H1 (cell line): ENCODE measurements around the gene OSGEP. TPM values are rescaled to one million over a fixed set of nuclear protein-coding genes. Genes with fewer than 3 reads are reported as not detected.
"Not testable (repeated sequence)": the region's sequence is repeated elsewhere in the genome, so short reads cannot be mapped to it uniquely, and the experiment has no call there.

Experiments used
- CTCF ChIA-PET: fragments of 300-600 bp; sonication (Branson Sonifier 250); formaldehyde crosslinking; loops from one replicate; lab custom pipeline; 2021; ENCODE audit not compliant: partially characterized antibody; lab: Charles Lee
- POLR2A ChIA-PET: fragments of 300-600 bp; sonication (Branson Sonifier 250); formaldehyde crosslinking; loops from one replicate; lab custom pipeline; 2021; ENCODE audit warnings: inconsistent platforms; ENCODE audit not compliant: partially characterized antibody; lab: Charles Lee
- DNase-seq, 2 experiments: peaks; one replicate each; pipeline versions ENCODE4 v3.0.0 to v3.0.0-alpha.2; 2010 to 2022; ENCODE audit warnings: low spot score in 2 of 2, low read depth in 1 of 2, mixed read lengths in 1 of 2
- FAIRE-seq: peaks from 2 replicates; lab custom pipeline; 2011; peaks lifted over from hg19 to GRCh38; lab: Jason Lieb, UNC
- H2AFZ ChIP-seq: 2 replicates; pipeline ENCODE4 v1.8.1; 2012; ENCODE audit warnings: low read length, inconsistent platforms
- H2AK5ac ChIP-seq: 2 replicates; pipeline ENCODE4 v1.6.1; 2013; ENCODE audit warnings: low read depth, low read length
- H2BK120ac ChIP-seq: replicated peaks from 2 replicates; pipeline ENCODE3; 2013; ENCODE audit warnings: low read depth, low read length, inconsistent platforms
- H2BK12ac ChIP-seq: 2 replicates; pipeline ENCODE4 v1.6.1; 2013; ENCODE audit warnings: low read depth, low read length
- H2BK15ac ChIP-seq: 2 replicates; pipeline ENCODE4 v1.6.1; 2013; ENCODE audit warnings: low read length
- H2BK20ac ChIP-seq: 2 replicates; pipeline ENCODE4 v1.6.1; 2013; ENCODE audit warnings: low read length
- H2BK5ac ChIP-seq: 2 replicates; pipeline ENCODE4 v1.6.1; 2013; ENCODE audit warnings: low read depth, low read length
- H3K14ac ChIP-seq: 2 replicates; pipeline ENCODE4 v1.6.1; 2013; ENCODE audit warnings: inconsistent platforms; ENCODE audit not compliant: insufficient read length
- H3K18ac ChIP-seq: 2 replicates; pipeline ENCODE4 v1.6.1; 2013; ENCODE audit warnings: low read length; ENCODE audit errors: extremely low read depth
- H3K23ac ChIP-seq: 2 replicates; pipeline ENCODE4 v1.6.1; 2013; ENCODE audit warnings: inconsistent platforms; ENCODE audit not compliant: insufficient read length
- H3K23me2 ChIP-seq: 2 replicates; pipeline ENCODE4 v1.6.1; 2013; ENCODE audit warnings: low read depth, low read length
- H3K27ac ChIP-seq: 2 replicates; pipeline ENCODE4 v1.6.1; 2011; ENCODE audit warnings: low read depth, low read length, inconsistent platforms
- H3K27me3 ChIP-seq, 4 experiments: replicated peaks in 1 of 4; 1 replicate in 1 of 4; 2 replicates in 3 of 4; pipeline versions ENCODE4 v1.6.1 to v1.8.1; 2011 to 2013; ENCODE audit warnings: low read length in 3 of 4, mild to moderate bottlenecking in 3 of 4, inconsistent platforms in 2 of 4, mixed read lengths in 2 of 4, moderate library complexity in 1 of 4; ENCODE audit not compliant: control insufficient read depth in 3 of 4, insufficient read depth in 3 of 4; ENCODE audit errors: extremely low read depth in 1 of 4
- H3K36me3 ChIP-seq, 4 experiments: 2 replicates each; pipeline versions ENCODE4 v1.6.1 to v1.8.1; 2011 to 2013; ENCODE audit warnings: mild to moderate bottlenecking in 4 of 4, low read length in 3 of 4, moderate library complexity in 2 of 4, control low read depth in 1 of 4, inconsistent platforms in 1 of 4; ENCODE audit not compliant: insufficient read depth in 4 of 4, control insufficient read depth in 2 of 4
- H3K4ac ChIP-seq: replicated peaks from 2 replicates; pipeline ENCODE3; 2013; ENCODE audit warnings: low read length, low read depth, mixed read lengths, inconsistent platforms; ENCODE audit not compliant: insufficient read length
- H3K4me1 ChIP-seq, 4 experiments: replicated peaks in 1 of 4; 1 replicate in 1 of 4; 2 replicates in 3 of 4; pipeline versions ENCODE4 v1.6.1 to v1.8.1; 2011 to 2013; ENCODE audit warnings: low read length in 3 of 4, inconsistent platforms in 2 of 4, mixed read lengths in 1 of 4; ENCODE audit not compliant: insufficient read depth in 4 of 4, control insufficient read depth in 3 of 4
- H3K4me2 ChIP-seq, 2 experiments: 2 replicates each; pipeline versions ENCODE4 v1.6.1 to v1.8.1; 2011 to 2013; ENCODE audit warnings: low read depth in 2 of 2, low read length in 2 of 2, control low read depth in 1 of 2, inconsistent platforms in 1 of 2, mild to moderate bottlenecking in 1 of 2; ENCODE audit not compliant: insufficient read depth in 1 of 2
- H3K4me3 ChIP-seq, 4 experiments: fragments of 200-600, 300-600 bp in 1 of 4; sonication (generic), shearing (Covaris generic), sonication (Bioruptor Twin) in 1 of 4; 2 replicates each; pipeline versions ENCODE4 v1.5.1 to v1.8.1; 2011 to 2016; ENCODE audit warnings: low read length in 4 of 4, low read depth in 3 of 4, control low read depth in 2 of 4, inconsistent platforms in 2 of 4, mild to moderate bottlenecking in 2 of 4, mixed read lengths in 1 of 4, moderate library complexity in 1 of 4; ENCODE audit not compliant: insufficient read depth in 2 of 4; ENCODE audit errors: extremely low read depth in 1 of 4
- H3K56ac ChIP-seq: replicated peaks from 2 replicates; pipeline ENCODE3; 2013; ENCODE audit warnings: low read depth, mild to moderate bottlenecking, mixed read lengths, low read length, inconsistent platforms; ENCODE audit not compliant: insufficient read length
- H3K79me1 ChIP-seq: 2 replicates; pipeline ENCODE4 v1.6.1; 2013; ENCODE audit warnings: low read depth, low read length, control low read depth
- H3K79me2 ChIP-seq, 2 experiments: 2 replicates each; pipeline versions ENCODE4 v1.6.1 to v1.8.1; 2012 to 2013; ENCODE audit warnings: low read length in 2 of 2, mild to moderate bottlenecking in 2 of 2, inconsistent platforms in 1 of 2; ENCODE audit not compliant: insufficient read depth in 2 of 2, control insufficient read depth in 1 of 2
- H3K9ac ChIP-seq, 4 experiments: replicated peaks in 1 of 4; 1 replicate in 1 of 4; 2 replicates in 3 of 4; pipeline versions ENCODE4 v1.6.1 to v1.8.1; 2011 to 2013; ENCODE audit warnings: low read depth in 3 of 4, low read length in 3 of 4, control low read depth in 2 of 4, mild to moderate bottlenecking in 2 of 4, moderate library complexity in 2 of 4, inconsistent platforms in 1 of 4; ENCODE audit errors: extremely low read depth in 1 of 4
- H3K9me3 ChIP-seq, 2 experiments: 2 replicates each; pipeline versions ENCODE4 v1.6.1 to v1.8.1; 2012 to 2013; ENCODE audit warnings: mild to moderate bottlenecking in 2 of 2, moderate library complexity in 2 of 2, control low read depth in 1 of 2, inconsistent platforms in 1 of 2, low read depth in 1 of 2, low read length in 1 of 2, mixed read lengths in 1 of 2; ENCODE audit not compliant: insufficient read depth in 2 of 2
- H4K20me1 ChIP-seq, 2 experiments: replicated peaks in 1 of 2; 2 replicates each; pipeline versions ENCODE3 to v1.8.1; 2011 to 2013; ENCODE audit warnings: inconsistent platforms in 2 of 2, low read length in 2 of 2, mild to moderate bottlenecking in 1 of 2; ENCODE audit not compliant: insufficient read depth in 2 of 2, control insufficient read depth in 1 of 2
- H4K5ac ChIP-seq: 2 replicates; pipeline ENCODE4 v1.6.1; 2013; ENCODE audit warnings: low read length, low read depth, mixed read lengths, inconsistent platforms; ENCODE audit not compliant: insufficient read length
- H4K8ac ChIP-seq: 2 replicates; pipeline ENCODE4 v1.8.0; 2013; ENCODE audit warnings: mild to moderate bottlenecking, moderate library complexity, low read length, inconsistent platforms; ENCODE audit not compliant: insufficient read depth; ENCODE audit errors: extremely low read depth
- H4K91ac ChIP-seq: replicated peaks from 2 replicates; pipeline ENCODE3; 2013; ENCODE audit warnings: low read length, mixed read lengths, inconsistent platforms; ENCODE audit not compliant: insufficient read length
- TBP ChIP-seq: IDR thresholded peaks from 2 replicates; pipeline ENCODE4 v1.6.1; 2011; ENCODE audit warnings: low read depth, low read length, improper control_type of control experiment
- WGBS, 2 experiments: shearing (Covaris generic) in 1 of 2; methylation state at CpG; one replicate each; pipeline versions ENCODE4 v1.1.6 to v1.1.7; 2013 to 2015; ENCODE audit warnings: low lambda C conversion rate in 2 of 2, mixed read lengths in 2 of 2, inconsistent platforms in 1 of 2, low coverage in 1 of 2, missing lambda C conversion rate in 1 of 2; ENCODE audit not compliant: insufficient replicate concordance in 2 of 2, insufficient coverage in 1 of 2, insufficient read length in 1 of 2; ENCODE audit errors: extremely low coverage in 1 of 2, missing lambda C conversion rate in 1 of 2; 5-methylcytosine and 5-hydroxymethylcytosine counted together
- polyA plus RNA-seq, 7 experiments: library from polyadenylated mRNA; depleted of rRNA in 3 of 7; stranded (reverse) in 5 of 7; unstranded in 2 of 7; fragments of >200 nt in 5 of 7; fragments of 200-250 nt in 2 of 7; gene quantifications; 1 replicate in 5 of 7; 2 replicates in 1 of 7; 4 replicates in 1 of 7; pipeline versions ENCODE4 v1.2.1 to v1.2.3, GENCODE V29; 2011 to 2013; ENCODE audit warnings: missing spikeins in 2 of 7, mixed read lengths in 2 of 7
- total RNA-seq: library from RNA; stranded (reverse); fragmentation: NEBNext Ultra II Directional; extraction: Animal tissue kit (Norgen Biotek cat#: 25700); gene quantifications from 2 replicates; pipeline ENCODE4 v1.2.1, GENCODE V29; 2021

OSGEP gene
- total and polyA plus RNA-seq, 2 of the 8 experiments (the other 6 are each of a cell fraction or from before 2014, with no cell fraction given), result 34.4 to 78.6 TPM

GRCh38 chr14:20452831-20453230, 1.8 kb downstream of the OSGEP start:
- POLR2A ChIA-PET, result interaction anchor here (0.7 to 5.5 kb wide), 7 partner anchors 8 to 160 kb away, joined by 3 to 88 read pairs (median 5); partner anchors contain the start of genes PARP2, PIP4P1 and PNP
- not testable (repeated sequence) for H3K79me1 ChIP-seq, H2BK12ac ChIP-seq, H3K27me3 ChIP-seq, H4K91ac ChIP-seq, H2BK20ac ChIP-seq, FAIRE-seq, H3K18ac ChIP-seq, H2BK5ac ChIP-seq, DNase-seq, H2BK15ac ChIP-seq, H3K14ac ChIP-seq, H3K4ac ChIP-seq, H2AFZ ChIP-seq, H3K23me2 ChIP-seq, H3K23ac ChIP-seq, H3K9ac ChIP-seq, H2AK5ac ChIP-seq, H3K9me3 ChIP-seq, H3K4me3 ChIP-seq, H4K20me1 ChIP-seq, H3K27ac ChIP-seq, H2BK120ac ChIP-seq, H3K56ac ChIP-seq, H4K5ac ChIP-seq, H4K8ac ChIP-seq
- Histone ChIP-seq H3K36me3 (peaks cover 30 to 60% (median 51%) of the 10 kb centered on the region in 4 experiments), H3K4me1 (peaks cover 0 to 10% (median 1%) of the 10 kb centered on the region in 4 experiments; a peak in 3 of 7 replicates), H3K4me2 (peak overlapping the region in 1 of 2 experiments; percentile 74; a peak in 1 of 4 replicates), H3K79me2 (peaks cover 3 to 38% of the 10 kb centered on the region in 2 experiments; a peak in 3 of 4 replicates)
- peak; percentile 70 for TF ChIP-seq TBP
- 93% methylated on average over 8 of the region's 8 CpGs; no CpG with 5 or more reads in 1 of the 2 experiments for WGBS, 2 experiments
- CTCF ChIA-PET, result interaction anchor here (0.6 to 3.7 kb wide), 6 partner anchors 33 to 413 kb away, joined by 3 to 9 read pairs (median 4); partner anchors contain the start of gene TEP1
